OCI-LY7 (cell line): Measurements from ENCODE around the gene RAET1L.

Experiments used
- CTCF ChIP-seq: fragments of 200-600 bp; sonication (generic); conservative IDR thresholded peaks from 2 replicates; pipeline ENCODE4 v1.5.1; 2014; ENCODE audit warnings: mild to moderate bottlenecking, antibody characterized with exemption, low read length, moderate library complexity, mixed read lengths
- EZH2phosphoT487 ChIP-seq: fragments of 200-600 bp; sonication (generic); IDR thresholded peaks from 2 replicates; pipeline ENCODE4 v1.6.1; 2018; ENCODE audit warnings: low read depth, borderline replicate concordance, mild to moderate bottlenecking, mixed run types, antibody characterized with exemption, low read length, moderate library complexity, mixed read lengths

- TF ChIP-seq CTCF (no peak), EZH2phosphoT487 (no peak)
Measured at GRCh38 chr6:150058986-150059385, 33.7 kb upstream of the RAET1L start.
